Ascending aorta (tissue), 2 donors: Measurements from ENCODE around the gene ECM1. TPM values are rescaled to one million over a fixed set of nuclear protein-coding genes. Genes with fewer than 3 reads are reported as not detected.

Experiments
- DNase-seq, 2 donors: peaks; one replicate each; pipeline ENCODE4 v3.0.0-alpha.2; 2019; ENCODE audit warnings: low spot score in 2 of 2
- H3K27ac ChIP-seq, 2 donors: fragments of 200-600 bp; sonication (generic); one replicate each; pipeline ENCODE4 v1.5.1; 2016 to 2017; ENCODE audit warnings: mild to moderate bottlenecking in 1 of 2
- H3K27me3 ChIP-seq: fragments of 200-600 bp; sonication (generic); one replicate; pipeline ENCODE4 v1.5.1; 2017
- H3K36me3 ChIP-seq, 2 donors: fragments of 200-600 bp; sonication (generic); one replicate each; pipeline ENCODE4 v1.5.1; 2016
- H3K4me1 ChIP-seq, 2 donors: fragments of 200-600 bp; sonication (generic); one replicate each; pipeline ENCODE4 v1.5.1; 2016 to 2017; ENCODE audit warnings: mild to moderate bottlenecking in 1 of 2
- H3K4me3 ChIP-seq, 2 donors: fragments of 200-600 bp; sonication (generic); one replicate each; pipeline ENCODE4 v1.5.1; 2016 to 2017; ENCODE audit warnings: mild to moderate bottlenecking in 1 of 2
- H3K9me3 ChIP-seq, 2 donors: fragments of 200-600 bp; sonication (generic); one replicate each; pipeline ENCODE4 v1.5.1; 2016
- CTCF ChIP-seq, 3 experiments: fragments of 200-600 bp in 2 of 3; fragments of 450-650 bp in 1 of 3; sonication (generic) in 2 of 3; IDR thresholded peaks; one replicate each; pipeline ENCODE4 v1.5.1; 2016 to 2019; ENCODE audit warnings: antibody characterized with exemption in 3 of 3, mild to moderate bottlenecking in 1 of 3, moderate library complexity in 1 of 3
- intact Hi-C: fragments of 100-400 bp; cut with DNase I; formaldehyde crosslinking; loops from one replicate; pipeline ENCODE4 v1.15.1; 2023
- total RNA-seq: library from RNA; depleted of rRNA; stranded (reverse); fragments of >200 nt; gene quantifications from one replicate; pipeline ENCODE4 v1.1.0, GENCODE V29; 2016

Gene ECM1
- total RNA-seq, 1 donor from 2014 or later: 55.8 TPM

GRCh38 chr1:150562446-150563339, 54.8 kb downstream of the ECM1 start:
- H3K27me3 ChIP-seq: no peaks in the 10 kb centered on the region
- intact Hi-C loops: loop anchor here (1.0 kb wide), 1 partner anchor 14 kb away; no protein-coding TSS in a partner anchor
- H3K4me3 ChIP-seq: peak overlapping the region; percentile 60 to 63
- no peaks in the 10 kb centered on the region for H3K9me3 ChIP-seq
- peaks cover 71 to 85% of the 10 kb centered on the region in 2 donors for H3K4me1 ChIP-seq
- peaks cover 0 to 4% of the 10 kb centered on the region in 2 donors for H3K36me3 ChIP-seq
- peak overlapping the region; percentile 98 to 100 for H3K27ac ChIP-seq
- TF ChIP-seq CTCF (IDR thresholded peaks at IDR 0.05): no peak
- peak in 1 of 2 donors; percentile 76 for DNase-seq

Other genes starting within 250 kb of the ECM1 start
- gene APH1A, start 239.1 kb upstream of the ECM1 start, total RNA-seq: 73.1 TPM
- 3.7 TPM for gene C1orf54, start 235.3 kb upstream of the ECM1 start, total RNA-seq
- 0.64 TPM for gene CIART, start 225.6 kb upstream of the ECM1 start, total RNA-seq
- gene MRPS21, start 214.2 kb upstream of the ECM1 start, total RNA-seq: 17.1 TPM
- 19.5 TPM for gene PRPF3, start 186.6 kb upstream of the ECM1 start, total RNA-seq
- 13.7 TPM for gene RPRD2, start 144.0 kb upstream of the ECM1 start, total RNA-seq
- 10.9 TPM for gene TARS2, start 20.7 kb upstream of the ECM1 start, total RNA-seq
- not detected for gene FALEC, start 7.6 kb downstream of the ECM1 start, total RNA-seq
- gene ADAMTSL4, start 41.3 kb downstream of the ECM1 start, total RNA-seq: 85.3 TPM
- gene MCL1, start 71.5 kb downstream of the ECM1 start, total RNA-seq: 394 TPM
- gene ENSA, start 121.5 kb downstream of the ECM1 start, total RNA-seq: 138 TPM
- 14.7 TPM for gene GOLPH3L, start 189.0 kb downstream of the ECM1 start, total RNA-seq
- gene HORMAD1, start 212.8 kb downstream of the ECM1 start, total RNA-seq: not detected